HG02943 (cell line): ENCODE measurements around the gene AQP12B.

Experiments
- ATAC-seq: cut with Tn5 transposase; IDR thresholded peaks from one replicate; pipeline ENCODE4 v1.9.1; 2021; ENCODE audit warnings: mild to moderate bottlenecking, low read depth, moderate library complexity; ENCODE audit not compliant: unreplicated experiment

AQP12B gene

GRCh38 chr2:240718896-240719490, 36.3 kb upstream of the AQP12B start:
- no peak for ATAC-seq

GRCh38 chr2:240717681-240718581, 35.2 kb upstream of the AQP12B start:
- ATAC-seq, result no peak

GRCh38 chr2:240717181-240717641, 34.5 kb upstream of the AQP12B start:
- ATAC-seq, result no peak

DNA sequence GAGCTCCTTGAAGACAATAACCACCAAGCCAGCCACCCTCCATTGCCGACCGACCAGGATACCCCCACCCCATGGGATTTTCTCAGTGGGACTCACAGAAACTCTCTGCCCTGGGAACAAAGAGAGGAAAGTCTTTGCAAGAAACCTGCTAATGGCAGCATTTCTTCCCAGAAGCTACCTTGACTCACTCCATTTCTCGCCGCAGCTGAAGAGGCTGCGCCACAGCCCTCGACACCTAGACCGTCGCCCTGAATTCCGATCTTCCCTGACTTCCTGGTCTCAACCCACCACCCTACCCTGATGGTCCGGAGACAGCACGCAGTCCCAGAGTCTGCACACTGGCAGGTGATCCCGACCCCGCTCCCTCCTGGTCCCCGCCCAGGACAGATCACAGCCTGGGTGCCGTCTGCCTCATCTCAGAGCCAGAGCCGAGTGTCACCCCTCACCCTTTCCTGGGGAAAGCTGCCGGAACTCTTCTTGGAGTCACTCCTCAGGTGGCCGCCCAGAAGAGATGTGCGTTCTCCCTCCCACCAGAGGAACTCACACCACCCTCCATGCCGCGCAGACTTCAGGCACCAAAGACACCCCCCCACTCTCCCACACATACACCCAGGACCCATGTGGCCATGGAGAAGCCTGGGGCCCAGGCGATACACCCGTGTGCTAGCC, 33.6 kb upstream of the AQP12B start:
- ATAC-seq, result no peak

GRCh38 chr2:240714747-240715725, 32.4 kb upstream of the AQP12B start:
- no peak for ATAC-seq

DNA sequence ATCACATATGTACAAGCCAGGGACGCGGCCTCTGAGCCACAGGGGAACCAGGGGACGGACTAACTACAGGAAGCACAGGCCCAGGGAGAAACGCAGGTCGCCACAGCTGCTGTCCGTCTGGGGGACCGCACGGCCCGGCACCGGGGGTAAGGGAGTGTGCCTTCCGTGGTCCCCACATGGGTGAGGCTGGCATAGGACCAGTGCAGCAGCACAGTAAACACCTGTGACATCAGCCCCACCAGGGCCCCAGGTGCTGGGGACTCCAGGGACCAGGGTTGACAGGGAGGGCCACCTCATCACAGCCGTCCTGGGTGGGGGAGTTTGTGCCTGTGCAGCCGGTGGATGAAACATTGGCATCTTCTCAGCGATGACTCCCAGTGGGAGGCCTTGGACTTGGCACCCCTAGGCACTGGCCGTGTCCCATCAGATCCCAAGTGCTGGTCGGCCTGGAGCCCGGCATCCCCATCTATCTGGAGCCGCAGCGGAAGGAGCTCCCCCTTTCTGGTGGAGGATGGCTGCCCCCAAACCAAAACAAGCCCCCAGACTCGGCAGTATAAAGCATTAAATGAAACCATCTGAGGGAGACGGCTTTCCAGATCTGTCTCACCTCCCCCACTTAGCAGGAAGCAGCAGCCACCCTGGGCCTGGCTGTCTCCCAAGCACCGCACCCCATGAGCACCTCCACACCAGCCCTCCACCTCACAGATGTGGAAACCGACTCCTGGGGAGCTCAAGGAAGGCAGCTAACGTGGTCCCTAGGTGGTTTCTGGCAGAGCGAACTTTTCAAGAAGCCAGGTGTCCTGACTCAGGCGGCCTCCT, 31.5 kb upstream of the AQP12B start:
- no peak for ATAC-seq

GRCh38 chr2:240713071-240713927, 30.6 kb upstream of the AQP12B start:
- no peak for ATAC-seq

DNA sequence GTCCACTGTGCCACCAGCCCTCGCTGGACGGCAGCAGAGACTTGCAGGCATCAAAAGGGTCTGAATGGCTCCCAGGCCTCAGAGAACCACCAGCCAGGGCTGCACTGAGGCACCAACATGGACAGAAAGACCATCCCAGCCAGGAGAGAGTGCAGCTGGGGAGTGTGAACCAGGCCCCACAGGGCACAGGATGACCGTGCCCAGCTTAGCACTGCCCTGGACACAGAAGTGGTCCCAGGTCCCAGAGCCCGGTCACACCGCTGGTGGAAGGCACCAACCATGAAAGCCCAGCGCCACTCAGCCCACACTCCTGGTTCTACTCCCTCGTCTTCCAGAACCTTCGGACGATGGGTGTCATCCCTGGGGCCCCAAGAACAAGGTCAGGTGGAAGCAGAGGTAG, 29.4 kb upstream of the AQP12B start:
- ATAC-seq, result no peak

DNA sequence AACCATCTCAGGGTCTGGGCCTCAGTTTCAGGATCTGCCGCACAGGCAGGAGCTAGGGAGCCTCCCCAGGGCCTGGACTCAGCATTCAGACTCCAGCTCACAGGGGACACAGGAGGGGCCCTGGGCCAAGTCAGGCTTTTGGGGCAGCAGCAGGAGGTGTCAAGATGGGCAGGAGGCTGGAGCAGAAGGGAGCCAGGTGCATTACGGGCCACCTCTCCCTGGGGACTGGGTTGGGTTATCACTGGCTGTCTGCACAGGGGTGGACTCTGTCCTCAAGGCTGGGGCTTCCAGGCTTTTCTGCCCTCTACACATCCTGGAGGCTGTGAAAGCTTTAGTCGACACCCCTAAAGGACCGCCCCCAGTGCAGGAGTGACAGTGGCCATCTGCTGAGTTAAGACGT, 29.0 kb upstream of the AQP12B start:
- ATAC-seq, result no peak

DNA sequence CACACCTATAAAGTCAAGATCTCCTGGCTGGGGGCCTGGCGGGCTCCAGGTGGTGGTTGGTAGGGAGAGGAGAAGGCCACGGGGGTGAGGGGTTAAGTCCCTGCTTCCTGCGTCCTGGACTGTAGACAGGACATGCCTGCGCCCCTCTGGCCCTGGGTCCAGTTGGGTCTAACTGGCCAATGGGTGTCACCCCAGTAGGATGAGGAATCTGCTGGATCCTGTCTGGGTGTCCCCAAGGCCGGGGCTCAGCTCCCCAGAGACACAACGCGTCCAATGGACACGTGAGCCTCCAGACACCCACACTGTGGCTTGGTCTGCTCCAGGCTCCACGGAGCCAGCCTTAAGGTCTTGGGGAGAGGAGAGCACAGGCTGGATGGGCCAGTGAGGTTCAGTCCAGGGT, 28.6 kb upstream of the AQP12B start:
- ATAC-seq, result no peak

GRCh38 chr2:240708457-240708856, 25.8 kb upstream of the AQP12B start:
- no peak for ATAC-seq

- no peak for ATAC-seq
Measured at GRCh38 chr2:240707821-240708220, 25.1 kb upstream of the AQP12B start.

DNA sequence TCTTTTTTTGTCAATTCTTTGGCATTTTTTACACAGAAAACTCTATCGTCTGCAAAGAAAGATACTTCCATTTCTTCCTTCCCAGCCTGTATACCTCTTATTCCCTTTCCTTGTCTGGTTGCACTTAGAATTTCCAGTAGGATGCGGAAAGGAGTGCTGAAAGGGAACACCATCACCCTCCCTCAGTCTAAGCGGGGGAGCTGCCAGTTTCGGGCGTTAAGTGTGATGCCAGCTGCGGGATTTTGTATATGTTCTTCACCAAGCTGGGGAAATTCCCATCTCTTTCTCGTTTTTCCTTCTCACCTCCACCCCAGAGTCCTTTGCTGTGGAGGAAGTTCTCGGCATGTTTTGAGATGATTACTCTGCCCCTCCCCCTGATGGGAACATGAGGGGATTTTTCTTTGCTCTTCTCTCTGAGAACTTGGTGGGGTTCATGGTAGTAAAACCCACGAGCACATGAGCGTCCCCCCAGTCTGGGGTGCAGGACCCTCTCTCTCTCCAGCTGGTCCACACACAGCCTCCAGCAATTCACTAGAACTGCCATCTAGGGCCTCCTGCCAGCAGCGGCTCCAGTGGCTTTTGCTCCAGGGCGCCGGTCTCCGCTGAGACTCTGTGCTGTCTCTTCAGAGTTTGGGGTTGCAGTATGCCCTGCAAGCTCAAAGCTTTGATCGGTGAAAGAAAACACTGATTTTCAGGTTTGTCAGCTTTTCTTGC, 24.5 kb upstream of the AQP12B start:
- no peak for ATAC-seq

DNA sequence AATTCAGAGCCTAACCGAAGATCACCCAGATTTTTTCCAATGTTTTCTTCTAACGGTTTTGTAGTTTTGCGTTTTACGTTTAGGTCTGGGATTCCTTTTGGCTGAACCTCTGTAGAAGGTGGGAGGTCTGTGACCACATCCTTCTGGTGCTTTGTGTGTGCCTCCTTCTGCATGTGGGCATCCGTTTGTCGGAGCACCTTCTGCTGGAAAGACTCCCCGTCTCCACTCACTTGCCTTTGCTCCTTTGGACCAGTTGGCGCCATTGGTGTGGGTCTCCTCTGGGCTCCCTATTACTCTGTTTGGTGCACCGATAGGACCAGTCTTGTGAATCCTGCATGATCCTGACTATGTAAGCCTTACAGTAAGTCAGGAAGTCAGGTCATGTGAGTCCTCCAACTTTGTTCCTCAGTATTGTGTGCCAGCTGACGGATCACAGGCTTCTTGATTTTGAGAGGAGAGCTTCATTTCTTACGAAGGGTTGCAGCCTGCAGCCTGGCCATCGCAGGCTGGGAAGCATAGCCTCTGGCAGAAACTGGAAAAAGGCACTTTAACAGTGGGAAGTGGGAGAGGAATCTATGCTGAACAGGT, 22.6 kb upstream of the AQP12B start:
- ATAC-seq, result no peak

DNA sequence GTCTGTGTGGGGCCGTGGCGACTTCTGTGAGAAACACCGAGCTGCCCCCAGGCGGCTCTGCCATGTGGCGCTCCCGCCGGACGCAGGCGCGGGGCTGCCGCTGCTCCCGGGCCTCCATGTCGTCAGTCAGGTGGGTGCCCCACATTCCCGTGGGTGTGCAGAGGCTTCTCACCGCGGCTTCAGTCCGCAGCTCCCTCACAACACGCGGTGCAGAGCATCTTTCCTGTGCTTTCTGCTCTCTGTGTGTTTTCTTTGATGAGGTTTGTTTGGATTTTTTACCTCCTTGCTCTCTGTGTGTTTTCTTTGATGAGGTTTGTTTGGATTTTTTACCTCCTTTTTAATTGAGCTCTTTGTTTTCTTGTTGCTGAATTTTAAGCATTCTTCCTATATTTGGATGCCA, 22.0 kb upstream of the AQP12B start:
- ATAC-seq, result no peak

- ATAC-seq, result no peak
Measured at GRCh38 chr2:240703417-240704341, 21.0 kb upstream of the AQP12B start.

- no peak for ATAC-seq
Measured at GRCh38 chr2:240702640-240703011, 19.9 kb upstream of the AQP12B start.
